IMR-90 (cell line): ENCODE measurements around the gene C12orf75. TPM values are rescaled to one million over a fixed set of nuclear protein-coding genes. Genes with fewer than 3 reads are reported as not detected.
A peak's percentile ranks its signal among the peaks of the same experiment; 100 is the strongest.

Source experiments
- ATAC-seq: fragments of 200-7000 bp; cut with Tn5 transposase; 2 replicates; pipeline ENCODE4 v1.9.1; 2020; ENCODE audit warnings: low read depth, mild to moderate bottlenecking, moderate library complexity
- BruUV-seq: library from RNA; stranded (reverse); fragments of 400-500 nt; replicated peaks from 2 replicates; lab custom pipeline; 2021; lab: Mats Ljungman, UMichigan
- CTCF ChIA-PET: fragments of 300-600 bp; formaldehyde crosslinking; extraction: SDS; loops from one replicate; lab custom pipeline; 2021; ENCODE audit warnings: antibody characterized with exemption; lab: Yijun Ruan, JAX
- POLR2A ChIA-PET: fragments of 300-600 bp; sonication (Branson Sonifier 250); formaldehyde crosslinking; loops from one replicate; lab custom pipeline; 2022; ENCODE audit warnings: antibody characterized with exemption; ENCODE audit not compliant: unreplicated experiment; lab: Charles Lee
- DNase-seq: peaks from one replicate; pipeline ENCODE4 v3.0.0; 2013
- H2AFZ ChIP-seq: replicated peaks from 2 replicates; pipeline ENCODE3; 2013; ENCODE audit warnings: low read length, mild to moderate bottlenecking; ENCODE audit not compliant: poor library complexity
- H2AK5ac ChIP-seq: 2 replicates; pipeline ENCODE4 v1.6.1; 2013; ENCODE audit warnings: low read depth, low read length, inconsistent platforms
- H2AK9ac ChIP-seq: replicated peaks from 2 replicates; pipeline ENCODE3; 2013; ENCODE audit warnings: mild to moderate bottlenecking, low read depth, low read length, moderate library complexity; ENCODE audit not compliant: poor library complexity
- H2BK120ac ChIP-seq: 2 replicates; pipeline ENCODE4 v1.6.1; 2013; ENCODE audit warnings: low read depth, low read length, inconsistent platforms
- H2BK15ac ChIP-seq: 3 replicates; pipeline ENCODE4 v1.6.1; 2013; ENCODE audit warnings: low read depth, low read length, inconsistent platforms
- H2BK20ac ChIP-seq: 2 replicates; pipeline ENCODE4 v1.6.1; 2013; ENCODE audit warnings: low read depth, mild to moderate bottlenecking, inconsistent platforms, low read length, moderate library complexity
- H2BK5ac ChIP-seq: 2 replicates; pipeline ENCODE4 v1.6.1; 2013; ENCODE audit warnings: mild to moderate bottlenecking, low read depth, low read length, inconsistent platforms; ENCODE audit not compliant: poor library complexity, severe bottlenecking
- H3K14ac ChIP-seq: replicated peaks from 2 replicates; pipeline ENCODE4 v1.6.1; 2013; ENCODE audit warnings: low read depth, low read length, inconsistent platforms
- H3K18ac ChIP-seq: 2 replicates; pipeline ENCODE4 v1.6.1; 2013; ENCODE audit warnings: low read depth, low read length, control low read depth
- H3K23ac ChIP-seq: 2 replicates; pipeline ENCODE4 v1.6.1; 2013; ENCODE audit warnings: low read depth, low read length, inconsistent platforms
- H3K27ac ChIP-seq: 2 replicates; pipeline ENCODE4 v1.5.1; 2013; ENCODE audit warnings: mild to moderate bottlenecking, control low read depth, low read length; ENCODE audit not compliant: insufficient read depth
- H3K27me3 ChIP-seq: 2 replicates; pipeline ENCODE4 v1.6.1; 2013; ENCODE audit warnings: low read length; ENCODE audit not compliant: control insufficient read depth, insufficient read depth
- H3K36me3 ChIP-seq: 2 replicates; pipeline ENCODE4 v1.6.1; 2013; ENCODE audit warnings: low read length, mixed read lengths; ENCODE audit not compliant: control insufficient read depth, insufficient read depth
- H3K4ac ChIP-seq: 2 replicates; pipeline ENCODE4 v1.6.1; 2013; ENCODE audit warnings: low read depth, low read length, inconsistent platforms
- H3K4me1 ChIP-seq: 2 replicates; pipeline ENCODE4 v1.6.1; 2013; ENCODE audit warnings: low read length, mixed read lengths; ENCODE audit not compliant: control insufficient read depth, insufficient read depth
- H3K4me2 ChIP-seq: 2 replicates; pipeline ENCODE4 v1.6.1; 2013; ENCODE audit warnings: low read depth, mild to moderate bottlenecking, control low read depth, low read length, moderate library complexity
- H3K4me3 ChIP-seq: 2 replicates; pipeline ENCODE4 v1.5.1; 2013; ENCODE audit warnings: low read depth, mild to moderate bottlenecking, control low read depth, low read length, moderate library complexity; ENCODE audit not compliant: insufficient read depth
- H3K56ac ChIP-seq: 2 replicates; pipeline ENCODE4 v1.6.1; 2013; ENCODE audit warnings: low read length, inconsistent platforms; ENCODE audit not compliant: insufficient read depth; ENCODE audit errors: extremely low read depth
- H3K79me1 ChIP-seq, 2 experiments: 2 replicates each; pipeline ENCODE4 v1.6.1; 2013; ENCODE audit warnings: low read length in 2 of 2, inconsistent platforms in 1 of 2, low read depth in 1 of 2
- H3K9ac ChIP-seq: 2 replicates; pipeline ENCODE4 v1.6.1; 2013; ENCODE audit warnings: low read depth, low read length, control low read depth
- H3K9me1 ChIP-seq: 2 replicates; pipeline ENCODE4 v1.6.1; 2013; ENCODE audit warnings: low read length, inconsistent platforms; ENCODE audit not compliant: insufficient read depth
- H3K9me3 ChIP-seq: 2 replicates; pipeline ENCODE4 v1.6.1; 2013; ENCODE audit warnings: low read length; ENCODE audit not compliant: control insufficient read depth, insufficient read depth
- H4K20me1 ChIP-seq: 2 replicates; pipeline ENCODE4 v1.6.1; 2013; ENCODE audit warnings: low read length, inconsistent platforms; ENCODE audit not compliant: insufficient read depth
- H4K5ac ChIP-seq: 2 replicates; pipeline ENCODE4 v1.6.1; 2013; ENCODE audit warnings: mild to moderate bottlenecking, low read depth, low read length, control low read depth
- H4K8ac ChIP-seq, 2 experiments: 2 replicates each; pipeline ENCODE4 v1.6.1; 2013; ENCODE audit warnings: low read depth in 2 of 2, low read length in 2 of 2, control low read depth in 1 of 2, inconsistent platforms in 1 of 2
- H4K91ac ChIP-seq: 2 replicates; pipeline ENCODE4 v1.6.1; 2013; ENCODE audit warnings: low read depth, low read length, inconsistent platforms; ENCODE audit not compliant: insufficient read depth
- CEBPB ChIP-seq: IDR thresholded peaks from 2 replicates; pipeline ENCODE4 v1.6.1; 2012; ENCODE audit warnings: low read depth, low read length, improper control_type of control experiment
- MAFK ChIP-seq: IDR thresholded peaks from 2 replicates; pipeline ENCODE4 v1.6.1; 2012; ENCODE audit warnings: low read depth, low read length, improper control_type of control experiment
- WGBS, 2 experiments: methylation state at CpG; one replicate each; pipeline versions ENCODE4 v1.1.5 to v1.1.7; 2013; ENCODE audit warnings: missing lambda C conversion rate in 2 of 2; ENCODE audit not compliant: insufficient read length in 1 of 2; ENCODE audit errors: extremely low coverage in 2 of 2; 5-methylcytosine and 5-hydroxymethylcytosine counted together
- dilution Hi-C: fragments of 300-500 bp; cut with HindIII; formaldehyde crosslinking; loops from one replicate; pipeline ENCODE4 v1.14.3; 2018; ENCODE audit warnings: low sequenced_read_pairs; ENCODE audit not compliant: unreplicated experiment
- in situ Hi-C: fragments of 300-500 bp; cut with MboI; formaldehyde crosslinking; loops from 3 replicates; pipeline ENCODE4 v1.14.3; 2019; ENCODE audit warnings: low sequenced_read_pairs, inconsistent platforms, mixed read lengths
- intact Hi-C: fragments of 100-400 bp; cut with micrococcal nuclease; formaldehyde crosslinking; loops from 2 replicates; pipeline ENCODE4 v1.10.0; 2022
- polyA plus RNA-seq, 3 experiments: library from polyadenylated mRNA; depleted of rRNA; stranded (reverse); fragments of >200 nt; gene quantifications; 2 replicates each; pipeline ENCODE4 v1.2.3, GENCODE V29; 2012; ENCODE audit warnings: low replicate concordance in 1 of 3
- total RNA-seq: library from RNA; depleted of rRNA; stranded (reverse); fragments of >200 nt; gene quantifications from 2 replicates; pipeline ENCODE4 v1.2.3, GENCODE V29; 2012

C12orf75 gene
- total and polyA plus RNA-seq, 2 of the 4 experiments (the other 2 are of a cell fraction), result 145 to 278 TPM

- peaks cover 6% of the 10 kb centered on the region; the same call in 1 of the 2 replicates for H3K36me3 ChIP-seq
- peaks cover 61% of the 10 kb centered on the region for H4K20me1 ChIP-seq
- H3K4me1 ChIP-seq, result peaks cover 25% of the 10 kb centered on the region
- H3K27ac ChIP-seq, result no peak overlapping the region
- no TSS peak for BruUV-seq
- ChIA-PET CTCF (interaction anchor here (0.7 kb wide), 1 partner anchor 133 kb away, joined by 3 read pairs; no protein-coding TSS in a partner anchor), POLR2A (no interaction called here)
- H3K4me3 ChIP-seq, result no peak overlapping the region
- dilution Hi-C loops, result no loop called here
- H3K18ac ChIP-seq, result no peak overlapping the region
- H3K9ac ChIP-seq, result no peak overlapping the region
- no peak overlapping the region for H3K4ac ChIP-seq
- no peaks in the 10 kb centered on the region for H3K27me3 ChIP-seq
- no peak overlapping the region for H2BK5ac ChIP-seq
- no peak overlapping the region for H3K14ac ChIP-seq
- no peak overlapping the region for H2AFZ ChIP-seq
- WGBS, 2 experiments, result no CpG with 5 or more reads among the region's 3 CpGs
- no peak for ATAC-seq
- H3K9me3 ChIP-seq, result no peaks in the 10 kb centered on the region
- DNase-seq, result no peak
- no peak for TF ChIP-seq MAFK
- TF ChIP-seq CEBPB, result peak; percentile 14; the same call in 1 of the 2 replicates
- H3K23ac ChIP-seq, result no peak overlapping the region
- in situ Hi-C loops, result no loop called here
- H4K91ac ChIP-seq, result no peak overlapping the region
- no peak overlapping the region for H4K8ac ChIP-seq
- H3K9me1 ChIP-seq, result peaks cover 28% of the 10 kb centered on the region
- H2BK15ac ChIP-seq, result no peak overlapping the region
- no peak overlapping the region for H4K5ac ChIP-seq
- H2AK5ac ChIP-seq, result no peak overlapping the region
- peaks cover 48 to 67% of the 10 kb centered on the region in 2 experiments for H3K79me1 ChIP-seq
- no peak overlapping the region for H2AK9ac ChIP-seq
- H2BK120ac ChIP-seq, result no peak overlapping the region
- no peak overlapping the region for H3K56ac ChIP-seq
- intact Hi-C loops, result no loop called here
- no peak overlapping the region for H2BK20ac ChIP-seq
- no peak overlapping the region for H3K4me2 ChIP-seq
These were observed 17.7 kb downstream of the C12orf75 start for GRCh38 chr12:105348142-105348541.
